GM23248 (cell line): ENCODE data around the gene PABPN1L. TPM values are rescaled to one million over a fixed set of nuclear protein-coding genes. Genes with fewer than 3 reads are reported as not detected.

ENCODE experiments used
- DNase-seq: peaks from one replicate; pipeline ENCODE4 v3.0.0-alpha.2; 2015
- H2AFZ ChIP-seq: fragments of 200-600 bp; sonication (generic); 2 replicates; pipeline ENCODE4 v1.6.1; 2016; ENCODE audit warnings: antibody characterized with exemption
- H3F3A ChIP-seq: fragments of 200-600 bp; sonication (generic); 2 replicates; pipeline ENCODE4 v1.6.1; 2016; ENCODE audit warnings: mild to moderate bottlenecking, antibody characterized with exemption, mixed run types; ENCODE audit not compliant: insufficient read depth
- H3K27ac ChIP-seq: fragments of 200-600 bp; sonication (generic); 2 replicates; pipeline ENCODE4 v1.5.1; 2016; ENCODE audit warnings: mild to moderate bottlenecking
- H3K27me3 ChIP-seq: fragments of 200-600 bp; sonication (generic); replicated peaks from 2 replicates; pipeline ENCODE4 v1.6.1; 2016; ENCODE audit warnings: mild to moderate bottlenecking; ENCODE audit not compliant: insufficient read depth
- H3K36me3 ChIP-seq: fragments of 200-600 bp; sonication (generic); 2 replicates; pipeline ENCODE4 v1.6.1; 2016; ENCODE audit warnings: low read depth, mild to moderate bottlenecking
- H3K4me1 ChIP-seq: fragments of 200-600 bp; sonication (generic); 2 replicates; pipeline ENCODE4 v1.6.1; 2016; ENCODE audit warnings: mild to moderate bottlenecking; ENCODE audit not compliant: insufficient read depth
- H3K4me2 ChIP-seq: fragments of 200-600 bp; sonication (generic); one replicate; pipeline ENCODE4 v1.6.1; 2016; ENCODE audit warnings: mild to moderate bottlenecking; ENCODE audit not compliant: unreplicated experiment
- H3K4me3 ChIP-seq: fragments of 200-600 bp; sonication (generic); 2 replicates; pipeline ENCODE4 v1.5.1; 2016; ENCODE audit warnings: mild to moderate bottlenecking
- H3K79me2 ChIP-seq: fragments of 200-600 bp; sonication (generic); 2 replicates; pipeline ENCODE4 v1.6.1; 2016; ENCODE audit warnings: mild to moderate bottlenecking; ENCODE audit not compliant: insufficient read depth
- H3K9ac ChIP-seq: fragments of 200-600 bp; sonication (generic); 2 replicates; pipeline ENCODE4 v1.6.1; 2016; ENCODE audit warnings: mild to moderate bottlenecking
- H3K9me2 ChIP-seq: fragments of 200-600 bp; sonication (generic); 2 replicates; pipeline ENCODE4 v1.6.1; 2016; ENCODE audit warnings: mixed run types, mild to moderate bottlenecking, moderate library complexity; ENCODE audit not compliant: insufficient read depth
- H3K9me3 ChIP-seq: fragments of 200-600 bp; sonication (generic); one replicate; pipeline ENCODE4 v1.6.1; 2017; ENCODE audit warnings: low read depth
- H4K20me1 ChIP-seq: fragments of 200-600 bp; sonication (generic); 2 replicates; pipeline ENCODE4 v1.6.0; 2016; ENCODE audit not compliant: insufficient read depth
- EZH2 ChIP-seq: fragments of 200-600 bp; sonication (generic); IDR thresholded peaks from 2 replicates; pipeline ENCODE4 v1.6.1; 2018; ENCODE audit warnings: antibody characterized with exemption, mild to moderate bottlenecking; ENCODE audit not compliant: insufficient read depth, poor library complexity, severe bottlenecking
- EZH2phosphoT487 ChIP-seq: fragments of 200-600 bp; sonication (generic); IDR thresholded peaks from 2 replicates; pipeline ENCODE4 v1.6.1; 2018; ENCODE audit warnings: antibody characterized with exemption, moderate library complexity, mild to moderate bottlenecking, low read depth; ENCODE audit not compliant: insufficient read depth
- WGBS, 2 experiments: methylation state at CpG; one replicate each; pipeline ENCODE4 v1.1.6; 2015 to 2017; ENCODE audit warnings: low lambda C conversion rate in 2 of 2, low coverage in 1 of 2; ENCODE audit errors: missing lambda C conversion rate in 2 of 2; 5-methylcytosine and 5-hydroxymethylcytosine counted together
- in situ Hi-C: fragments of 300-500 bp; cut with MboI; formaldehyde crosslinking; loops from 2 replicates; pipeline ENCODE4 v1.15.0; 2020
- polyA plus RNA-seq: library from polyadenylated mRNA; unstranded; fragments of >200 nt; fragmentation: Nextera tagmentation; extraction: Ambion mirVana; gene quantifications from 2 replicates; pipeline ENCODE4 v1.2.1, GENCODE V29; 2016
- total RNA-seq: library from RNA; depleted of rRNA; stranded (reverse); fragments of >200 nt; shearing (Covaris generic); gene quantifications from 2 replicates; pipeline ENCODE4 v1.2.3, GENCODE V29; 2014

Gene PABPN1L
- total and polyA plus RNA-seq, 2 experiments from 2014 or later: not detected

DNA sequence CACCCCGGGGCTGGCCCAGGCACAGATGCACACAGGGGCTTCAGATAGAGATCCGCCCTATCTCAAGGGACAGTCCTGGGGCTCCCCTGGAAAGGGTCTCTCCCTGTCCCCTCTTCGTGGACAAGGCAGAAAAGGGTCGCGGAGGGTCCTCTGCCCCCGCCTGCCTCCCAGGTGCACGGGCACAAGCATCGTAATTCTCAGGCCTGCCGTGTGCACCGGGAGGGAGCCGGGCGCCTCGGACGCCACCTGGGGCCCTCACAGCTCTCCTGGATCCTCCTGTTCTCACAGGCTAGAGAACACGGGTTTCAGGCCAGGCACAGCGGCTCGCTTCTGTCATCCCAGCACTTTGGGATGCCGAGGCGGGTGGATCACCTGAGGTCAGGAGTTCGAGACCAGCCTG, 11.9 kb upstream of the PABPN1L start:
- Histone ChIP-seq H3K27me3 (no peaks in the 10 kb centered on the region), H3K9ac (no peak overlapping the region), H4K20me1 (no peaks in the 10 kb centered on the region), H3K4me1 (no peaks in the 10 kb centered on the region), H3F3A (no peaks in the 10 kb centered on the region), H3K36me3 (no peaks in the 10 kb centered on the region), H3K4me3 (no peak overlapping the region), H3K27ac (no peak overlapping the region), H3K9me3 (no peaks in the 10 kb centered on the region), H3K4me2 (no peak overlapping the region), H2AFZ (no peak overlapping the region), H3K79me2 (no peaks in the 10 kb centered on the region), H3K9me2 (no peaks in the 10 kb centered on the region)
- in situ Hi-C loops: no loop called here
- WGBS, 2 experiments: 83 to 85% methylated on average over 19 to 20 of the region's 20 CpGs
- DNase-seq: no peak
- no peak for TF ChIP-seq EZH2
- no peak for TF ChIP-seq EZH2phosphoT487

DNA sequence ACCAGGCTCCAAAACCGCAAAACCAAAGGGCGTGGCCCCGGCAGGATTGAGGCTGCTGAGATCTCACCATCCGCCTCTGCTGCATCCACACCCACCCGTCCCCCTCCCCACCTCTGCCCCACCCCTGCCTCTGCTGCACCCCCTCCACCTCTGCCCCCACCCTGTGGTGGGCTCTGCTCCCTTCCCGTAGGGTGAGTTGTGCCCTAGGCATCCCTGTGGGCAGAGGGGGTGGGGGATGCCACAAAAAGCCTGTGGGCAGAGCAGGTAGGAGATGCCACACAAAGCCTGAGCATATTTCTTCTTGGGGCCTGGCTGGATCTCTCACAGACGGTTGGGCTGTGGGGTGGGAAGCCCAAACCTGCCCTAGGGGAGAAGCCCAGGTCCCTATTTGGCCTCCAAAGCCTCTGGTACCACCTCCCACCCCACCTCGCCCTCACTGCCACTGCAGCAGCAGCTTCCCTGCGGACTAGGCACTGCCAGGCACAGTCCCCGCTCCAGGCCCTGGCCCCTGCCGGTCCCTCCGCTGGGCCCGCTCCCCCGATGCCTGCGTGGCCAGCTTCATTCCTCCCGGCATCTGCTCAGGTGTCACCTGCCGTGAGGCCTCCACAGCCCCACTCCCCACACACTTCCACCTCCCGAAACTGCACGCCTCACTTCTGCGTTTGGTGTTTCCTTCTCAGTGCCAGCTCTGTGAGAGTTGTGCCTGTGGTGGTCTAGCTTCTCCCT, 11.3 kb upstream of the PABPN1L start:
- DNase-seq: no peak
- in situ Hi-C loops: no loop called here
- Histone ChIP-seq H3K4me2 (no peak overlapping the region), H3K9ac (no peak overlapping the region), H3K27ac (no peak overlapping the region), H2AFZ (no peak overlapping the region), H3K4me3 (no peak overlapping the region), H3K9me3 (no peaks in the 10 kb centered on the region), H3K79me2 (no peaks in the 10 kb centered on the region), H3F3A (no peaks in the 10 kb centered on the region), H4K20me1 (no peaks in the 10 kb centered on the region), H3K36me3 (no peaks in the 10 kb centered on the region), H3K9me2 (no peaks in the 10 kb centered on the region), H3K27me3 (no peaks in the 10 kb centered on the region; the same call in 1 of the 2 replicates), H3K4me1 (no peaks in the 10 kb centered on the region)
- no peak for TF ChIP-seq EZH2
- TF ChIP-seq EZH2phosphoT487: no peak
- 75 to 80% methylated on average over 19 to 20 of the region's 20 CpGs for WGBS, 2 experiments

DNA sequence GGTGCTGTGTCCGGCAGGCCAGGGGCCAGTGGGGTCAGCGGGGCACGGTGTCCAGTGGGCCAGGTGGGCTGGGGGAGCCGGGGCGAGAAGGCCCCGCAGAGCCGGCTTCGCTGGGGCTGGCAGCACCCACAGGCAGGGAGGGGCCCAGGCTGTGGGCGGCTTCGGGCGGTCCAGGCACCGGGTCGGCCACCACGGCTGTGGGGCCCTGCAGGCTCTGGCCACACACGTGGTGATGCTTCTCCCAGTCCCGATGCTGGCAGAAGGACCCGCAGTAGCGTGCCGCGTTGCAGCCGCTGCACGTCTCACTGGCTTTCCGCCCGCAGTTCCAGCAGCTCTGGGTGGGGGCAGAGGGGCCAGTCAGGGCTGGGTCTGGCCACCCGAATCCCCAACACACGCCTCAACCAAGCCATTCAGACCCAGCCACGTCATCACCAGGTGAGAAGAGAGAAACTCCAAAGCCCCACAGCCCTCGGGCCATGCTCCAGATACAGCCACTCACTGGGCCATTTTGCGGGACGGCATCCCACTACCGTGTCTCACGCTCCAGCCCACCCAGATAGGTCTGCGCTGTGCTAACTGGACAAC, 10.6 kb upstream of the PABPN1L start:
- Histone ChIP-seq H2AFZ (no peak overlapping the region), H3K27me3 (no peaks in the 10 kb centered on the region; the same call in 1 of the 2 replicates)
- WGBS, 2 experiments: 71% methylated on average over 19 to 27 of the region's 33 CpGs

DNA sequence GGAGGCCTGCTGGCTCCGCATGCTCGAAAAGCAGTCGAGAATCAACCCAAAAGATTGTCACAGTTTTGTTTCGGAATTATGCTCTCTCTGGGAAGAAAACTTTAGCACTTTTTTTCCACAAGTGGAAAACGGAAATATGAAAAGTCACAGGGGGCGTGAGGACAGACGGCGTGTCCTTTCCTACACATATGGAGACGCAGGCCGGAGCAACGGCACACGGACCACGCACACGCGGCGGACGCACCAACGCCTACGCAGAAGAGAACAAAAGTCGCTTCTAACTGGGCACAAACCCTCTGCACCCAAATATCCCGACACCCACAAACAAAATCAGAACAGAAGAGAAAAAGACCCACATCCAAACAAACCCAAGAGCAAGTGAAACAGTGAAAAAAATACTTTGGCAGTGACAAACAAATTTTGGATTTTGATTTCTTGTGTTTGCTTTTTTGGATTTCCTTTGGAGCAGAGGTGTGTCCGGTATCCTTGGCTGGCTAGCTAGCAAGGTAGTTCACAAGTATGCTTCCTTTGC, 9.3 kb upstream of the PABPN1L start:
- in situ Hi-C loops: no loop called here
- Histone ChIP-seq H4K20me1 (no peaks in the 10 kb centered on the region), H3K4me3 (no peak overlapping the region), H3K9ac (no peak overlapping the region), H3K36me3 (no peaks in the 10 kb centered on the region), H2AFZ (no peak overlapping the region), H3K79me2 (no peaks in the 10 kb centered on the region), H3K4me1 (no peaks in the 10 kb centered on the region), H3K4me2 (no peak overlapping the region), H3F3A (no peaks in the 10 kb centered on the region), H3K9me3 (no peaks in the 10 kb centered on the region), H3K9me2 (no peaks in the 10 kb centered on the region), H3K27ac (no peak overlapping the region), H3K27me3 (peaks cover 7% of the 10 kb centered on the region)
- no peak for DNase-seq
- WGBS, 2 experiments: 82 to 83% methylated on average over 22 of the region's 22 CpGs
- TF ChIP-seq EZH2phosphoT487 (no peak), EZH2 (no peak)

More for the DNA sequence above, 10.6 kb upstream of the PABPN1L start:
- H3F3A ChIP-seq: no peaks in the 10 kb centered on the region
- TF ChIP-seq EZH2phosphoT487: no peak
- TF ChIP-seq EZH2: no peak
- H3K4me1 ChIP-seq: no peaks in the 10 kb centered on the region
- no peak for DNase-seq
- no peaks in the 10 kb centered on the region for H3K9me3 ChIP-seq
- in situ Hi-C loops: no loop called here
- no peaks in the 10 kb centered on the region for H3K9me2 ChIP-seq
- H3K4me2 ChIP-seq: no peak overlapping the region
- no peak overlapping the region for H3K27ac ChIP-seq
- H4K20me1 ChIP-seq: no peaks in the 10 kb centered on the region
- no peaks in the 10 kb centered on the region for H3K79me2 ChIP-seq
- no peak overlapping the region for H3K9ac ChIP-seq
- H3K36me3 ChIP-seq: no peaks in the 10 kb centered on the region
- no peak overlapping the region for H3K4me3 ChIP-seq
